B cell (primary cell): ENCODE results near the gene TMF1. TPM values are rescaled to one million over a fixed set of nuclear protein-coding genes. Genes with fewer than 3 reads are reported as not detected.

Experiments
- ATAC-seq: fragments of 200-7000 bp; cut with Tn5 transposase; one replicate; pipeline ENCODE4 v1.10.0; 2021; ENCODE audit warnings: low read depth, mild to moderate bottlenecking, moderate number of reproducible peaks, moderate library complexity
- CTCF ChIA-PET: fragments of 350-600 bp; sonication (Branson Sonifier 250); formaldehyde crosslinking; loops from one replicate; lab custom pipeline; 2021; ENCODE audit warnings: antibody characterized with exemption, inconsistent platforms; lab: Charles Lee
- POLR2A ChIA-PET: fragments of 350-600 bp; sonication (Branson Sonifier 250); formaldehyde crosslinking; loops from one replicate; lab custom pipeline; 2021; ENCODE audit warnings: antibody characterized with exemption; lab: Charles Lee
- DNase-seq: peaks from one replicate; pipeline ENCODE4 v3.0.0; 2013
- H2AFZ ChIP-seq: 2 replicates; pipeline ENCODE4 v1.6.1; 2012; ENCODE audit warnings: mild to moderate bottlenecking, low read depth, low read length; ENCODE audit not compliant: insufficient read depth, poor library complexity, severe bottlenecking
- H3K27ac ChIP-seq, 2 donors: 1 replicate in 1 of 2; 2 replicates in 1 of 2; pipeline ENCODE4 v1.5.1; 2012 to 2013; ENCODE audit warnings: low read length in 2 of 2, mild to moderate bottlenecking in 2 of 2, moderate library complexity in 1 of 2
- H3K27me3 ChIP-seq, 4 experiments: fragments of 200-600 bp in 1 of 4; sonication (generic) in 1 of 4; replicated peaks in 1 of 4; 1 replicate in 2 of 4; 2 replicates in 2 of 4; pipeline versions ENCODE4 v1.6.1 to v1.7.0; 2013 to 2016; ENCODE audit warnings: low read length in 3 of 4, mild to moderate bottlenecking in 2 of 4, mixed read lengths in 1 of 4, moderate library complexity in 1 of 4; ENCODE audit not compliant: insufficient read depth in 4 of 4, control insufficient read depth in 3 of 4; ENCODE audit errors: control extremely low read depth in 1 of 4
- H3K36me3 ChIP-seq, 2 experiments: replicated peaks in 1 of 2; 1 replicate in 1 of 2; 2 replicates in 1 of 2; pipeline versions ENCODE4 v1.6.1 to v1.7.1; 2013; ENCODE audit warnings: low read length in 1 of 2; ENCODE audit not compliant: insufficient read depth in 2 of 2, control insufficient read depth in 1 of 2; ENCODE audit errors: control extremely low read depth in 1 of 2, extremely low read depth in 1 of 2
- H3K4me1 ChIP-seq, 2 donors: fragments of 200-600 bp in 1 of 2; sonication (generic) in 1 of 2; 1 replicate in 1 of 2; 2 replicates in 1 of 2; pipeline versions ENCODE4 v1.5.1 to v1.6.1; 2013 to 2017; ENCODE audit warnings: low read length in 2 of 2; ENCODE audit not compliant: control insufficient read depth in 2 of 2, insufficient read depth in 2 of 2
- H3K4me2 ChIP-seq: replicated peaks from 2 replicates; pipeline ENCODE3; 2012; ENCODE audit warnings: mild to moderate bottlenecking, low read depth, low read length; ENCODE audit not compliant: poor library complexity, severe bottlenecking
- H3K4me3 ChIP-seq, 5 experiments: fragments of 200-600 bp in 1 of 5; sonication (generic) in 1 of 5; 1 replicate in 3 of 5; 2 replicates in 2 of 5; pipeline versions ENCODE4 v1.5.1 to v1.7.0; 2011 to 2016; ENCODE audit warnings: low read length in 4 of 5, mild to moderate bottlenecking in 4 of 5, low read depth in 2 of 5, control low read depth in 1 of 5, moderate library complexity in 1 of 5; ENCODE audit not compliant: insufficient read depth in 1 of 5; ENCODE audit errors: control extremely low read depth in 1 of 5, extremely low read depth in 1 of 5
- H3K79me2 ChIP-seq: fragments of 200-600 bp; sonication (generic); one replicate; pipeline ENCODE4 v1.6.0; 2016; ENCODE audit warnings: low read length; ENCODE audit not compliant: control insufficient read depth, insufficient read depth
- H3K9ac ChIP-seq: fragments of 200-600 bp; sonication (generic); 2 replicates; pipeline ENCODE4 v1.6.1; 2017; ENCODE audit warnings: mild to moderate bottlenecking, low read length, moderate library complexity
- H3K9me3 ChIP-seq, 3 donors: one replicate each; pipeline versions ENCODE4 v1.6.1 to v1.7.1; 2013; ENCODE audit warnings: low read length in 2 of 3; ENCODE audit not compliant: control insufficient read depth in 2 of 3, insufficient read depth in 1 of 3; ENCODE audit errors: control extremely low read depth in 1 of 3
- H4K20me1 ChIP-seq: 2 replicates; pipeline ENCODE4 v1.6.0; 2012; ENCODE audit warnings: mild to moderate bottlenecking, low read length; ENCODE audit not compliant: insufficient read depth, control insufficient read depth, poor library complexity, severe bottlenecking
- H3K27ac Mint-ChIP-seq: one replicate; pipeline ENCODE4 v1.8.0; 2021; ENCODE audit warnings: mixed read lengths
- H3K27me3 Mint-ChIP-seq: one replicate; pipeline ENCODE4 v1.8.0; 2021; ENCODE audit warnings: mixed read lengths
- H3K4me1 Mint-ChIP-seq: one replicate; pipeline ENCODE4 v1.8.0; 2021; ENCODE audit warnings: mixed read lengths
- H3K4me3 Mint-ChIP-seq: one replicate; pipeline ENCODE4 v1.8.0; 2021; ENCODE audit warnings: mixed read lengths
- H3K9me3 Mint-ChIP-seq: one replicate; pipeline ENCODE4 v1.8.0; 2022; ENCODE audit warnings: mixed read lengths; ENCODE audit not compliant: insufficient read depth
- CTCF ChIP-seq: fragments of 200-600 bp; IDR thresholded peaks from one replicate; pipeline ENCODE4 v1.8.0; 2022; ENCODE audit warnings: antibody characterized with exemption, mild to moderate bottlenecking
- EZH2 ChIP-seq: IDR thresholded peaks from 2 replicates; pipeline ENCODE4 v1.6.1; 2012; ENCODE audit warnings: borderline replicate concordance, low read depth, mild to moderate bottlenecking, moderate library complexity, low read length; ENCODE audit not compliant: insufficient read depth, poor library complexity, severe bottlenecking
- WGBS: methylation state at CpG from one replicate; pipeline ENCODE4 v1.1.5; 2013; ENCODE audit warnings: missing lambda C conversion rate; ENCODE audit not compliant: insufficient coverage; 5-methylcytosine and 5-hydroxymethylcytosine counted together
- intact Hi-C: fragments of 100-400 bp; cut with micrococcal nuclease; formaldehyde crosslinking; loops from one replicate; pipeline ENCODE4 v1.10.0; 2022
- polyA plus RNA-seq: library from polyadenylated mRNA; depleted of rRNA; stranded (reverse); fragments of >200 nt; gene quantifications from 2 replicates; pipeline ENCODE4 v1.2.3, GENCODE V29; 2012
- total RNA-seq, 2 donors: library from RNA; stranded (reverse); fragments of 120-200 nt in 1 of 2; gene quantifications; 1 replicate in 1 of 2; 2 replicates in 1 of 2; pipeline versions ENCODE4 v1.2.3 to v1.2.4, GENCODE V29; 2013 to 2022

TMF1 gene
- total and polyA plus RNA-seq, 2 donors (not counting 1 experiment from before 2014, with no cell fraction given): 6.8 to 65.1 TPM

DNA sequence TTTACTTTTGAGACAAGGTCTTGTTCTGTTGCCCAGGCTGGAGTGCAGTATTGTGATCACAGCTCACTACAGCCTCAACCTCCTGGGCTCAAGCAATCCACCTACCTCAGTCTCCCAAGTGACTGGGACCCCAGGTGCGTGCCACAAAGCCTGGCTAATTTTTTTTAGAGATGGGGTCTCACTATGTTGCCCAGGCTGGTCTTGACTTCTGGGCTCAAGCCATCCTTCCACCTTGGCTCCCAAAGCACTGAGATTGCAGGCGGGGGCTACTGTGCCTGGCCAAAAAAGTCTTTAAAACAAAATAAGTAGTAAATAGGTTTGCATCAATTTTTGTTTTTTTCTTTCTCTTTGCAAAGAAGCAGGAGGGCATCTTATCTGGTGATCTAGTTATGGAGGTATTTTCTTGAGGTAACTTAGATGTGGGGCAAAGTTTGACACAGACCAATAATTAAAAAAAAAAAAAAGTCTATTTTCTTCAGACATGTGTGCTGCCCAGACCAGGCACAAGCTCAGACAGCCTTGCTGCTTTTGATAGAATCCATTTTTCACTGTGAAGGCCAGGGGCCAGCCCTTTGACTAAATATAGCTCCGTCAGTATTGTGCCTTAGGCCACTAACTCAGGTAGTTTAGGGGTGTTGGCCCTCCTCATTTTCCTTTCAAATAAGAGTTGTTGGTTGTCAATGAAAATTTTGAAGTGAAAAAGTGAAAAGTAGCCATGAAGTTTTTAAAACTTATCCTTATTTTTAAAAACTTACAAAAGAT, 35.1 kb upstream of the TMF1 start:
- H3K27me3 Mint-ChIP-seq: no peaks in the 10 kb centered on the region
- 88% methylated on average over 1 of the region's 3 CpGs for WGBS
- H3K9ac ChIP-seq: peak overlapping the region; percentile 83
- ChIA-PET POLR2A (no interaction called here), CTCF (interaction anchor here (0.6 to 1.8 kb wide), 3 partner anchors 23 to 34 kb away, joined by 3 to 4 read pairs (median 4); no protein-coding TSS in a partner anchor)
- intact Hi-C loops: no loop called here
- no peaks in the 10 kb centered on the region for H3K27me3 ChIP-seq
- DNase-seq: no peak
- no peaks in the 10 kb centered on the region for H3K9me3 Mint-ChIP-seq
- H3K4me1 ChIP-seq: peaks cover 71 to 83% of the 10 kb centered on the region in 2 donors
- H3K9me3 ChIP-seq: no peaks in the 10 kb centered on the region
- no peak for ATAC-seq
- H3K4me3 Mint-ChIP-seq: peak overlapping the region; percentile 63
- H3K36me3 ChIP-seq: peaks cover 0 to 19% of the 10 kb centered on the region in 2 experiments
- H3K79me2 ChIP-seq: peaks cover 67% of the 10 kb centered on the region
- peak overlapping the region in 4 of 5 experiments; percentile 82 to 96 (median 92) for H3K4me3 ChIP-seq
- peaks cover 77% of the 10 kb centered on the region for H3K4me1 Mint-ChIP-seq
- TF ChIP-seq EZH2: no peak
- TF ChIP-seq CTCF: no peak
- H3K27ac Mint-ChIP-seq: no peak overlapping the region
- H3K4me2 ChIP-seq: peak overlapping the region; percentile 87
- H4K20me1 ChIP-seq: peaks cover 6% of the 10 kb centered on the region
- peak overlapping the region in 1 of 2 donors; percentile 57 for H3K27ac ChIP-seq
- H2AFZ ChIP-seq: no peak overlapping the region
